GM10248 (cell line): ENCODE measurements around the gene SENP8.
"Not testable (repeated sequence)": the region's sequence is repeated elsewhere in the genome, so short reads cannot be mapped to it uniquely, and the experiment has no call there.

ENCODE experiments used
- CTCF ChIA-PET: fragments of 300-600 bp; sonication (Branson Sonifier 250); formaldehyde crosslinking; extraction: SDS; loops from one replicate; lab custom pipeline; 2021; ENCODE audit warnings: antibody characterized with exemption; lab: Yijun Ruan, JAX
- POLR2A ChIA-PET: fragments of 350-650 bp; sonication (Branson Sonifier 250); formaldehyde crosslinking; extraction: SDS; loops from one replicate; lab custom pipeline; 2020; ENCODE audit warnings: antibody characterized with exemption; lab: Yijun Ruan, JAX
- DNase-seq: peaks from one replicate; pipeline ENCODE4 v3.0.0; 2012; ENCODE audit errors: extremely low spot score
- CTCF ChIP-seq: IDR thresholded peaks from 2 replicates; pipeline ENCODE4 v1.5.1; 2012; ENCODE audit warnings: mild to moderate bottlenecking, low read depth; ENCODE audit errors: extremely low read depth, missing control alignments, control extremely low read depth

The SENP8 gene

DNA sequence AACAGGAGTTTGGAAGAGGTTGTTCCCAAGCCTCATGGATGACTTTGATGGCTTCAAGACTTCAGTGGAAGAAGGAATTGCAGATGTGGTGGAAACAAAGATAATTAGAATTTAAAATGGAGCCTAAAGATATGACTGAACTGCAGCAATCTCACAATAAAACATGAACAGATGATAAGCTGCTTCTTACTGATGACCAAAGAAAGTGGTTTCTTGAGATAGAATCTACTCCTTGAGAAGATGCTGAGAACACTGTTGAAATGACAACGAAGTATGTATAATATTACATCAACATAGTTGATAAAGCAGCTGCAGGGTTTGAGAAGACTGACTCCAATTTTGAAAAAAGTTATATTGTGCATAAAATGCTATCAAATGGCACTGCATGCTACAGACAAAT, 21.4 kb upstream of the SENP8 start:
- ChIA-PET POLR2A (no interaction called here), CTCF (no interaction called here)
- DNase-seq: no peak

GRCh38 chr15:72098040-72098439, 20.2 kb upstream of the SENP8 start:
- CTCF ChIA-PET: no interaction called here

More for the DNA sequence above, 21.4 kb upstream of the SENP8 start:
- no peak for TF ChIP-seq CTCF

DNA sequence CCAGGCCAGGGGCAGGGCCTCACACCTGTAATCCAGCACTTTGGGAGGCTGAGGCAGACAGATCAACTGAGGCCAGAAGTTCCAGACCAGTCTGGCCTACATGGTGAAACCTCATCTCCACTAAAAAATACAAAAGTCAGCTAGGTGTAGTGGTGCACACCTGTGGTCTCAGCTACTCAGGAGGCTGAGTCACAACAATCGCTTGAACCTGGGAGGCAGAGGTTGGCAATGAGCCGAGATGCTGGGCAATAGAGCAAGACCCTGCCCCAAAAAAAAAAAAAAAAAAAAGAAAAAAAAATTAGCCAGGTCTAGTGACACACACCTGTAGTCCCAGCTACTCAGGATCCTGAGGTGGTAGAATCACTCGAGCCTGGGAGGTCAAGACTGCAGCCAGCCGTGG, 19.0 kb upstream of the SENP8 start:
- ChIA-PET POLR2A (interaction anchor here (0.7 kb wide), 2 partner anchors 12 to 76 kb away, joined by 5 to 8 read pairs; no protein-coding TSS in a partner anchor), CTCF (no interaction called here)
- TF ChIP-seq CTCF: no peak
- DNase-seq: no peak

More at GRCh38 chr15:72098040-72098439, 20.2 kb upstream of the SENP8 start:
- no peak for DNase-seq
- POLR2A ChIA-PET: no interaction called here
- no peak for TF ChIP-seq CTCF

- CTCF ChIA-PET, DNase-seq, POLR2A ChIA-PET: not testable (repeated sequence)
Observed at GRCh38 chr15:72100551-72100950, 17.7 kb upstream of the SENP8 start.

GRCh38 chr15:72105111-72105510, 13.1 kb upstream of the SENP8 start:
- CTCF ChIA-PET: interaction anchor here (0.7 to 1.3 kb wide), 4 partner anchors 10 to 51 kb away, joined by 3 to 4 read pairs (median 3); no protein-coding TSS in a partner anchor
- POLR2A ChIA-PET: no interaction called here
- DNase-seq: no peak
- TF ChIP-seq CTCF: no peak

GRCh38 chr15:72106068-72106467, 12.1 kb upstream of the SENP8 start:
- ChIA-PET POLR2A (no interaction called here), CTCF (no interaction called here)
- TF ChIP-seq CTCF: no peak

DNA sequence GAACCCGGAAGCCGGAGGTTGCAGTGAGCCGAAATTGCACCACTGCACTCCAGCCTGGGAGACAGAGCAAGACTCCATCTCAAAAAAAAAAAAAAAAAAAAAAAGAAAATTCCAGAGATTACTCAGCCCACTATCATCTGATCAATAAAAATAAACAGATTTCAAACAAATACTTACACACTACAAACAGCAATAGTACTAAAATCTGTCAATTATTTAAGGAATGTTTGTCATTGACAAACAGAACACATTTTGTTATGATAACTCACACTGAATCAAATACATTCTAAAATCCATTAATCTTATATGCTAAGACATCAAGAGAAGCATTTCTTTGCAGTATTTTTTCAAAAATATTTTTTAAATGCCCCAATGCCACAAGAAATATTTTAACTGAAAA, 7.8 kb upstream of the SENP8 start:
- no peak for TF ChIP-seq CTCF

More at GRCh38 chr15:72106068-72106467, 12.1 kb upstream of the SENP8 start:
- no peak for DNase-seq

More for the DNA sequence above, 7.8 kb upstream of the SENP8 start:
- CTCF ChIA-PET: no interaction called here
- DNase-seq: no peak
- POLR2A ChIA-PET: no interaction called here
